Astrocyte (in vitro differentiated cells and primary cell): ENCODE measurements around the gene PDS5A. TPM values are rescaled to one million over a fixed set of nuclear protein-coding genes. Genes with fewer than 3 reads are reported as not detected.

Experiments used
- DNase-seq: peaks from one replicate; pipeline ENCODE4 v3.0.0-alpha.2; 2010; ENCODE audit warnings: low read depth
- FAIRE-seq: peaks from 2 replicates; lab custom pipeline; 2011; peaks lifted over from hg19 to GRCh38; lab: Jason Lieb, UNC
- H2AFZ ChIP-seq: 2 replicates; pipeline ENCODE4 v1.6.0; 2012; ENCODE audit warnings: low read depth, low read length, inconsistent platforms
- H3K27ac ChIP-seq: 2 replicates; pipeline ENCODE4 v1.5.1; 2011; ENCODE audit warnings: low read depth, low read length, inconsistent platforms
- H3K27me3 ChIP-seq: 2 replicates; pipeline ENCODE4 v1.6.0; 2011; ENCODE audit warnings: low read length, inconsistent platforms; ENCODE audit not compliant: insufficient read depth
- H3K36me3 ChIP-seq: 2 replicates; pipeline ENCODE4 v1.5.1; 2011; ENCODE audit warnings: low read length, inconsistent platforms; ENCODE audit not compliant: insufficient read depth
- H3K4me1 ChIP-seq: 2 replicates; pipeline ENCODE4 v1.5.1; 2011; ENCODE audit warnings: low read length, inconsistent platforms; ENCODE audit not compliant: insufficient read depth
- H3K4me2 ChIP-seq: 2 replicates; pipeline ENCODE4 v1.6.0; 2012; ENCODE audit warnings: low read length, inconsistent platforms
- H3K4me3 ChIP-seq: 2 replicates; pipeline ENCODE4 v1.5.1; 2011; ENCODE audit warnings: low read depth, mild to moderate bottlenecking, low read length, inconsistent platforms; ENCODE audit not compliant: insufficient read depth
- H3K79me2 ChIP-seq: 2 replicates; pipeline ENCODE4 v1.6.0; 2012; ENCODE audit warnings: mild to moderate bottlenecking, low read length, inconsistent platforms; ENCODE audit not compliant: insufficient read depth
- H3K9ac ChIP-seq: 2 replicates; pipeline ENCODE4 v1.6.0; 2012; ENCODE audit warnings: mild to moderate bottlenecking, low read length, inconsistent platforms
- H3K9me3 ChIP-seq: 2 replicates; pipeline ENCODE4 v1.5.1; 2012; ENCODE audit warnings: low read depth, mild to moderate bottlenecking, low read length, inconsistent platforms; ENCODE audit not compliant: insufficient read depth
- H4K20me1 ChIP-seq: 2 replicates; pipeline ENCODE4 v1.6.0; 2012; ENCODE audit warnings: low read length, inconsistent platforms; ENCODE audit not compliant: insufficient read depth
- H3K27ac Mint-ChIP-seq: one replicate; pipeline ENCODE4 v1.8.0; 2021; ENCODE audit warnings: mild to moderate bottlenecking, mixed read lengths; ENCODE audit not compliant: unreplicated experiment
- H3K27me3 Mint-ChIP-seq: one replicate; pipeline ENCODE4 v1.8.0; 2021; ENCODE audit warnings: low read depth, mixed read lengths; ENCODE audit not compliant: unreplicated experiment
- H3K36me3 Mint-ChIP-seq: one replicate; pipeline ENCODE4 v1.8.0; 2021; ENCODE audit warnings: low read depth, mixed read lengths; ENCODE audit not compliant: unreplicated experiment
- H3K4me1 Mint-ChIP-seq: one replicate; pipeline ENCODE4 v1.8.0; 2021; ENCODE audit warnings: low read depth, mixed read lengths; ENCODE audit not compliant: unreplicated experiment
- H3K4me3 Mint-ChIP-seq: one replicate; pipeline ENCODE4 v1.8.0; 2021; ENCODE audit warnings: mild to moderate bottlenecking, moderate library complexity, mixed read lengths; ENCODE audit not compliant: unreplicated experiment
- H3K9me3 Mint-ChIP-seq: one replicate; pipeline ENCODE4 v1.8.0; 2021; ENCODE audit warnings: mild to moderate bottlenecking, mixed read lengths; ENCODE audit not compliant: unreplicated experiment
- CTCF ChIP-seq: IDR thresholded peaks from 2 replicates; pipeline ENCODE4 v1.5.1; 2011; ENCODE audit warnings: low read depth, mild to moderate bottlenecking, inconsistent platforms, low read length, moderate library complexity; ENCODE audit not compliant: insufficient read depth
- EZH2 ChIP-seq: IDR thresholded peaks from 2 replicates; pipeline ENCODE4 v1.6.1; 2012; ENCODE audit warnings: mild to moderate bottlenecking, low read length, inconsistent platforms; ENCODE audit not compliant: insufficient read depth
- total RNA-seq: library from RNA; stranded (reverse); gene quantifications from 2 replicates; pipeline ENCODE4 v1.2.1, GENCODE V29; 2021

Gene PDS5A
- total RNA-seq, 1 donor from 2014 or later = 55.9 TPM

GRCh38 chr4:39883646-39884045 lies 94.1 kb downstream of the PDS5A start:
- no peak for TF ChIP-seq CTCF
- TF ChIP-seq EZH2 = no peak
- Mint-ChIP-seq H3K4me1 (peaks cover 10% of the 10 kb centered on the region), H3K36me3 (peaks cover 25% of the 10 kb centered on the region), H3K4me3 (peak overlapping the region; percentile 28), H3K27me3 (no peaks in the 10 kb centered on the region), H3K9me3 (no peaks in the 10 kb centered on the region), H3K27ac (peak overlapping the region; percentile 97)
- Histone ChIP-seq H3K27ac (no peak overlapping the region), H2AFZ (no peak overlapping the region), H3K9ac (no peak overlapping the region), H3K27me3 (no peaks in the 10 kb centered on the region), H4K20me1 (no peaks in the 10 kb centered on the region), H3K36me3 (peaks cover 12% of the 10 kb centered on the region), H3K4me3 (no peak overlapping the region), H3K9me3 (no peaks in the 10 kb centered on the region), H3K4me2 (no peak overlapping the region), H3K79me2 (no peaks in the 10 kb centered on the region), H3K4me1 (no peaks in the 10 kb centered on the region)
- no peak for FAIRE-seq
- DNase-seq = peak; percentile 73

GRCh38 chr4:39881789-39882188 lies 95.9 kb downstream of the PDS5A start:
- Mint-ChIP-seq H3K36me3 (peaks cover 19% of the 10 kb centered on the region), H3K27ac (no peak overlapping the region), H3K27me3 (no peaks in the 10 kb centered on the region), H3K4me1 (peaks cover 10% of the 10 kb centered on the region), H3K4me3 (no peak overlapping the region), H3K9me3 (no peaks in the 10 kb centered on the region)
- TF ChIP-seq CTCF (no peak), EZH2 (no peak)
- Histone ChIP-seq H3K27ac (no peak overlapping the region), H3K9ac (no peak overlapping the region), H3K79me2 (no peaks in the 10 kb centered on the region), H3K4me1 (no peaks in the 10 kb centered on the region), H3K4me2 (no peak overlapping the region), H3K4me3 (no peak overlapping the region), H3K27me3 (no peaks in the 10 kb centered on the region), H4K20me1 (no peaks in the 10 kb centered on the region), H2AFZ (no peak overlapping the region), H3K9me3 (no peaks in the 10 kb centered on the region), H3K36me3 (peaks cover 23% of the 10 kb centered on the region)
- FAIRE-seq (no peak), DNase-seq (no peak)

GRCh38 chr4:39877971-39878370 lies 99.7 kb downstream of the PDS5A start:
- TF ChIP-seq EZH2 = no peak
- TF ChIP-seq CTCF = no peak
- no peak overlapping the region for H3K27ac Mint-ChIP-seq
- peaks cover 18% of the 10 kb centered on the region for H3K36me3 ChIP-seq
- H3K27me3 Mint-ChIP-seq = no peaks in the 10 kb centered on the region
- H3K27ac ChIP-seq = no peak overlapping the region
- H3K79me2 ChIP-seq = no peaks in the 10 kb centered on the region
- H3K27me3 ChIP-seq = no peaks in the 10 kb centered on the region
- no peak for DNase-seq
- H3K4me3 Mint-ChIP-seq = no peak overlapping the region
- no peak overlapping the region for H3K9ac ChIP-seq
- no peak overlapping the region for H3K4me3 ChIP-seq
- peaks cover 3% of the 10 kb centered on the region for H3K36me3 Mint-ChIP-seq
- no peak overlapping the region for H2AFZ ChIP-seq
- H3K9me3 ChIP-seq = no peaks in the 10 kb centered on the region
- H3K4me2 ChIP-seq = no peak overlapping the region
- H3K4me1 Mint-ChIP-seq = peaks cover 3% of the 10 kb centered on the region
- no peaks in the 10 kb centered on the region for H3K9me3 Mint-ChIP-seq
- H3K4me1 ChIP-seq = no peaks in the 10 kb centered on the region
- no peaks in the 10 kb centered on the region for H4K20me1 ChIP-seq
- FAIRE-seq = no peak
